ENCODE results near the gene PSMD9. TPM values are rescaled to one million over a fixed set of nuclear protein-coding genes. Genes with fewer than 3 reads are reported as not detected.

Gene PSMD9
- total RNA-seq, 4 donors from 2014 or later, result 31.1 to 92.7 (median 61.1) TPM

GRCh38 chr12:121903202-121903601, 14.6 kb downstream of the PSMD9 start:
- TF ChIP-seq, protein P1, sequence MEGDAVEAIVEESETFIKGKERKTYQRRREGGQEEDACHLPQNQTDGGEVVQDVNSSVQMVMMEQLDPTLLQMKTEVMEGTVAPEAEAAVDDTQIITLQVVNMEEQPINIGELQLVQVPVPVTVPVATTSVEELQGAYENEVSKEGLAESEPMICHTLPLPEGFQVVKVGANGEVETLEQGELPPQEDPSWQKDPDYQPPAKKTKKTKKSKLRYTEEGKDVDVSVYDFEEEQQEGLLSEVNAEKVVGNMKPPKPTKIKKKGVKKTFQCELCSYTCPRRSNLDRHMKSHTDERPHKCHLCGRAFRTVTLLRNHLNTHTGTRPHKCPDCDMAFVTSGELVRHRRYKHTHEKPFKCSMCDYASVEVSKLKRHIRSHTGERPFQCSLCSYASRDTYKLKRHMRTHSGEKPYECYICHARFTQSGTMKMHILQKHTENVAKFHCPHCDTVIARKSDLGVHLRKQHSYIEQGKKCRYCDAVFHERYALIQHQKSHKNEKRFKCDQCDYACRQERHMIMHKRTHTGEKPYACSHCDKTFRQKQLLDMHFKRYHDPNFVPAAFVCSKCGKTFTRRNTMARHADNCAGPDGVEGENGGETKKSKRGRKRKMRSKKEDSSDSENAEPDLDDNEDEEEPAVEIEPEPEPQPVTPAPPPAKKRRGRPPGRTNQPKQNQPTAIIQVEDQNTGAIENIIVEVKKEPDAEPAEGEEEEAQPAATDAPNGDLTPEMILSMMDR (IDR thresholded peaks at IDR 0.05; ENCODE audit: low read depth), result no peak

- TF ChIP-seq, protein P1 (IDR thresholded peaks at IDR 0.05; ENCODE audit: low read depth), result no peak
Observed at GRCh38 chr12:121905746-121906145, 17.2 kb downstream of the PSMD9 start.

- TF ChIP-seq, protein P1 (IDR thresholded peaks at IDR 0.05; ENCODE audit: low read depth), result no peak
Observed at GRCh38 chr12:121908702-121909101, 20.1 kb downstream of the PSMD9 start.

GRCh38 chr12:121911824-121912585, 23.4 kb downstream of the PSMD9 start:
- TF ChIP-seq, protein P1 (IDR thresholded peaks at IDR 0.05; ENCODE audit: low read depth), result no peak

- TF ChIP-seq, protein P1 (IDR thresholded peaks at IDR 0.05; ENCODE audit: low read depth), result no peak
Observed at GRCh38 chr12:121915841-121916321, 27.3 kb downstream of the PSMD9 start.

- TF ChIP-seq, protein P1 (IDR thresholded peaks at IDR 0.05; ENCODE audit: low read depth), result no peak
Observed at GRCh38 chr12:121916719-121917118, 28.1 kb downstream of the PSMD9 start.

- TF ChIP-seq, protein P1 (IDR thresholded peaks at IDR 0.05; ENCODE audit: low read depth), result no peak
Observed at GRCh38 chr12:121917950-121918678, 29.5 kb downstream of the PSMD9 start, which contains the start of gene CFAP251. Gene CFAP251 (plus strand): TSS chr12:121918592. CDS start chr12:121921306, 2,714 bp downstream.
